HPDE6-E6E7 (cell line): ENCODE measurements around the gene USP25.

Experiments
- DNase-seq: peaks from one replicate; pipeline ENCODE4 v3.0.0; 2011; ENCODE audit warnings: missing footprints; ENCODE audit errors: extremely low spot score

The USP25 gene

DNA sequence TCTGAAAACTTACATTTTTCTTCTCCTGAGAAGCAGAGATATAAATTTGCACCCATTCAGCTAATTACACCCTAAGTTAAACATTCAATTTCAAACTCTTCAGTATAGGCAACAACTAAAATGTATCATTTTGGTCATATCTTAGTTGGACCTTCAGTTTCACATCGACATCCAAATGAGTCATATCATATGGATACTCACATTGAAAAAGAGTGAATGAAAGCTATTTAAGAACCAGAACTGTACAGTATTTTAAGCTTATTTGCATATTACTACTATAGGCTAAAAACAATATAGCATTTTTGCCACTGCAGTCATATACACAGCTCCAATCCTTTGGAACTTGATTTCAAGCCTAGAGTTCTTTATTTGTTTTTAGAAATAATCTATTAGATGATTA, 33.6 kb downstream of the USP25 start:
- DNase-seq = no peak

DNA sequence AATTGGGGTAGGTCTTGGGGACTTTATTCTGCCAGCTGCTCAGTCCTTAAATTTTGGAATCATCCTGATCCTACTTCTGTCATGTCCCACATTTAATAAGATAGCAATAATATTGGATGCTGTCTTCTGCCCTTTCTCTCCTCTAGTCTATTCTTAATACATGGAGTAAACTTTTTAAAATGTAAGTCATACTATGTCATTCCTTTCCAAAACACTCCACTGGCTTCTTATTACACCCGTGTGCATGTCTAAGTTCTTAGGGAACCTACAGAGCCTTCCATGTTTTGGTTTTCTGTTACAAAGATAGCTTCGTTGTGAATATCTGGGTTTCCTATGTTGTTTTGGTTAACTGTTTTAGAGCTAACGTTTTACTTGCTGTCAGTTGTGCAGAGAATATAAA, 35.1 kb downstream of the USP25 start:
- no peak for DNase-seq

DNA sequence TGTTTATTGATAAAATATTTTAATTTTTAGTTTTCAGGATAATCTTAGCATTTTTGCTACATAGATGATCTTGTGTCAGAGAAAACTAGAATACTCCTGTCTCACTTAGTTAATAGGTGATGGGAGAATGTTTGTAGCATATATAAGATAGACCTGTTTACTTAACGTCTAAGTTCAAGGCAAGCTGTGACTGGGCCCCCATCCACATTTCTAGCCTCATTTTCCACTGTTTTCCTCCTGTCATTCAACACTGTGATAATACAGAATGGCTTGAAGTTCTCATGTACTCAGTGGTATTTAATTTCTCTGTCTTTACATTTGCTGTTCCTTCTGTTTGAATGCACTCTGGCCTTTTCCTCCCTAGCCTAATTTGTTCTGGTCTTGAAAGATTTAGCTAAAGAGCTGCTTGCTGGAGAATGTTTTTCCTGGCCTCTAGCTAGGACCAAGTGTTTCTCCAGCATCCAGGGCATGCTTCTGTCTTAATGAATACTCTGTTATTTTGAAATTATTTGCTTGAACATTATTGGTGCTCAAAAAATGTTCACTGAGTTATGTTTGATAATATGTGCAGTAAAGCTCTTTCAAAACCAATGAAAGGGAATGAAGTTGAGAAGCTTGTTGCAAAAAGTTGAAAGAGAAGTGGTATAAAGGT, 37.3 kb downstream of the USP25 start:
- no peak for DNase-seq

DNA sequence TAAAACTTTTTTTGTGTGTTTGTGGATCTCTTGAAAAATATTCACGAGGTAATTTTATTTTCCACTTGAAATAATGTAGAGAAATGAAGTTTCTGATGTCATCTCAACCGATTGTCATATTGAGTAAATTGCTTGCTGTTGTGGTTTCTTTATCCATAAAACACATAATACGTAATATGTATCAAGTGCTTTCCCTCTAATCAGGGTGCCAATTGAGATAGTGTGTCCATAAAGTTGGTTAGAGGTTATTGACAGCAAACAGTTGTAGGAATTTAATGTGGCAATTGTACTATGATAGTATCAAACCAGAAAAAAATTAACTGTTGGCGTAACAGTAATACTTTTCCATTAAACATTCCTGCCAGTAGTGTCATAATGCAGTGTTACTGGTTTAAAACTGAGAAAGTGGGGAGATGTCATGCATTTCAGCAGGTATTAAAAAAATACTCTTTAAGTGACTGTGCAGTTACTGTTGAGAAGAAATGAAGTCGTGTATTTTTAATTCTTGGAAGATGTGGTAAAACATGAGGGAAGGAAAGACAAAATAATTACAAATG, 38.3 kb downstream of the USP25 start:
- no peak for DNase-seq

DNA sequence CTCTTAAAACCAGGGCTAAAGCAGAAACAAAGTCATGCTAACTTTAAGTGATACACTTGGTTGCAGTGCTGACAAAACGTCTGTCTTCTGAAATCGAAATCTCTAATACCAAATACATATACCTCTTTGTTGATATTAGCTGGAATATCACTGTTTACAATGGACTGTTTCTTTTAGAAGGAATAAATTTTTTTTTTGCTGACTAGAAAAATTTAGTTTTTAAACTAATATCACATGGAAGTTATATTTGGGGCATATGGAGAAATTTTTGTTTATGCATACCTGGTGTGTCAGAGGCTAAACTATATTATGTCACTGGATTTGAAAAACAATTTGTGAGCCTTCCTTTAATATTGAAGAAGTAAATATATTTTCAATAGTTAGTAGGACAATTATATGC, 39.1 kb downstream of the USP25 start:
- no peak for DNase-seq

DNA sequence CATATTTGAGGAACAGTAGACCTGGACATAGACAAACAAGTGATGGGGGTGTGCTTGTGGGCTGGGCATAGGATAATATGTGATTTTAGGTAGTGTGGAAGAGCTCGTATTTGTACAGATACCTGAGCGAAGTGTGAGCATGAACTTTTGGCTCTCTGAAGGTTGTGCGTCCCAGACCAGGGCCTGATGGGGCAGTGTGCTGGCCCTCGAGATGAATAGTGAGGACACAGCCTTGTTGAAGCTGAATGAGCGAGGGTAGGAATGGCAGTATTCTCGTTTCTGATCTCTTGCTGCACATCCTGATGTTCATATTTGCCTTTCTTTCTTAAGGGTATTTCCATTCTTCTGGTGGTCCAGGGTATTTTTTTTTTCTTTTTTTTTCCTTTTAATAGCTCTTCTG, 41.5 kb downstream of the USP25 start:
- DNase-seq = no peak

DNA sequence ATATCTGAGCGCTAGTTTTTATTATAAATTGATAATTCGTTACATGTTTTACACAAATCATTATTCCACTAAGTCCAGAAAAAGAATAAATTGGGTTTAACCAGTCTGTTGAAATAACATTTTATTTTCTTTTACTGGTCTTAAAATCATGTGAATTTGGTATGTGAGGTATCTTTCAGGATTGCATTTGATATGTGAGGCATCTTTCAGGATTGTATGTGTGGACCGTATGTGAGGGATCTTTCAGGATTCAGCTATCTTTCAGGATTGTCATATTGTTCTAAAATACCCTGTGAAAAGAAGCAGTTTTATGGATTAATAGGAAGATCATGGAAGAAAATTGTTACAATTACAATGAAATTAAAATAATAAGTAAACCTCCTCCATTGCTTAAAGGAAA, 42.9 kb downstream of the USP25 start:
- no peak for DNase-seq

DNA sequence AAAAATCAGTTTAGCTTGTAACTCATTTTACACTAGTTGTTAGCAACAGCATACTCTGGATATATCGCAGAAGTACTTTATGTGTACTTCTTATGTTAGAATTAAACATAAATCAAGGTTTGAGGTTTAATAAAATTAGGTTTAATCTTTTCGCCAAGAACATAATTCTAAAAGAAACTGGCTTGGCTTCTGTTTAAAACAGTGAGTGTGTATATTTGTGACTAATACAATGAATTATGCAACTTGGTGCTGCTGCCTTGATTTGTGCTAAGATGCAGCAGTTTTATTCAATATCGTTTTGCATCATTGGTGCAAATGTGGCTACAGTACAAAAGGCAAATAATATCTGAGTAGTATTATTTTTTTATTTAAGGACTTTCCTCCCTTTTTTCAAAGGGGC, 44.8 kb downstream of the USP25 start:
- no peak for DNase-seq

DNA sequence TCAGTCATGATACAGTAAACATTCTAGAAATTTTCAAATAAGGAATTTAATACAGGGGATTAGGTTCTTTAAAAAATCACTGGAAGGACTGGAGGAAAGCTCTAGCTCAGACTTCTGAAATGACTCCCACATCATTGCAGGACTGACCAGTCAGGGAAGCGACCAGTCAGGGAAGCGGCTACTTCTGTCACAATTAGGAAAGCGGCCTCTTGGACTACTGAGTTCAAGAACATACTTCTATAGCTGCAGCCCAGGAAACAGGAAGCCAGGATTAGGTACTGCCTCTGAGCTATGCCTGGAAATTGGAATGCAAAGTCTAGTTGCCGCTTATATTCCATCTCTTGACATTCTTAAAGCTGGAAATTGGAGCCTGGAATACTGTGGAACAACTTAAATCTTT, 45.5 kb downstream of the USP25 start:
- DNase-seq = no peak

DNA sequence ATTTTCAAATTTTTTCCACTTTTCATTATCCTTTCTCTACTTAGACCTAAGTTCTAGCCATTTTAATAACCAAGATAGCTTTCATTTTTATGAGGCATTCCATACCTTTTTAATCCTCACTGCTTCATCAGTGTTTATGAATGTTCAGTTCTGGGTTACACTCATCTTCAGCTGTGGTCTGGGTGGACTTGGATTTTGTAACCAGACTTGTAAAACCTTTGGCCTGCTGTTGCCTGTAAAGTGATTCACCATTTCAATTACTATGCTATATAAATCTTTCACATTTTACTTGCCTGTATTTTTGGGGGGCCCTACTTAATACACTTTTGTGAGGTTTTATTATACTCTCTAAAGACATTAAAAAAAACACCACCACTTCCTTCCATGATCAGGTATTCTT, 46.2 kb downstream of the USP25 start:
- no peak for DNase-seq

DNA sequence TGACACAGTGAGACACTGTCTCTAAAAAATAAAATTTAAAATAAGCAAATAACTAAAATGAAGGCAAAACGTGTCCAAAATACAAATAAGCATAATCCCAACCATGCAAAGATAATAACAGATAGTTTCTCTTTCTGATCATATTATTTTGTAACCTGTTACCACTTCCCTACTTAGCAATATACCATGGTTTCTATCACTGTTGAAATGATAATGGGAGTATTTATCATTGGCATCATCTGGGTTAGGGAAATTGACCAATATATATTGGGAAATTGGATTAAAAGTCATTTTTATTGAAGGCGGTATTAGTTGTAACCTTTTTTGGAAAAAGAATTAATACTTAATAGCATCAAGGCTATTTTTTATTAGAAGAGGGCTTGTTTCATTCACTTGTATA, 47.0 kb downstream of the USP25 start:
- DNase-seq = no peak

DNA sequence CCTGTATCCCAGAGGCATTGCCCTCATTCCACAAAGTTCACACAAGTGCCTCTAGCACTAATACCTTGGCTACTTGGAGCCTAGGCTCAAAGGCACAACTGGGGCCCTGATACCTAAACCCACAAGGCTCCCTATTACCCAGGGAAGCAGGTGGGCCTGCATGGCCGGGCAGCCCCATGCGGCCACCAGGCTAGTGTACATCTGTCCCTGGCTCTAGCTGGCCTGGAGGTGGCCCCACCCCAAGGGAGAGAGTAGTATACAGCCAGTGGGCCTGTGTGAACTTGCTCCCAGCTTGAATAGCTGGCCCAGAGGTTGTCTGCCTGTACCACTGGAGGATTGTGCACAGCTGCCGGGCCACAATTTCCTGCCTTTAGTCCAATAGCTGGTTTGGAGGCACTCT, 52.2 kb downstream of the USP25 start:
- DNase-seq = no peak

DNA sequence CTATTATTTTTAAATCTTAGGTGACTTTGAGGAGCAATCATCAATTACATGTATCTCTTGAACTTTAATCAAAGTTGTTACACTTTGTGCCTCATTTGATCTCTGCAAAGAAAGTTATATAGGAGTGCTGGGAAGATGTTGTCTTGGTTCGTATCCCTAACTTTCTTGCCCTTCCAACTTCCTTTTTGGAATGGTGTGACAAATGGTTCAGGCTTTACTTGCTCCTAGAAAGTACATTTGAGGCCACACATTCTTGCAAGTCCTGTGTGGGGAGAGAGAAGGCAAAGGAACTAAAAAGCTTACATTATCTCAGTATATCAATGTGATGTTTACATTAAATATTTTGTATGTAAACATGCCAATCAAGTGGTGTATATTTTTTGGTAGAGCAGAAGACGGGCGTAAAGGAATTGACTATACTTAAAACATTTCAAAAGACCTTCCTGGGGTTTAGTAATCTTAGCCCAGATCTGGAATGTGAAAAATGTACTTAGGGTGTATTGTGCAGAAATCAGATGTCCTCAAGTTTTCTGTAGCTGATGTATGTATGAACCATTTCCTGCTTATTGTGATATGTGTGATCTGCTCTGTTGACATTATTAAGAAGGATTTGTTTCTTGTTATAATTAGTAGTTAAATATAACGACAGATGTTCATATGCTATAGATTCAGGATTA, 59.2 kb downstream of the USP25 start:
- DNase-seq = no peak

DNA sequence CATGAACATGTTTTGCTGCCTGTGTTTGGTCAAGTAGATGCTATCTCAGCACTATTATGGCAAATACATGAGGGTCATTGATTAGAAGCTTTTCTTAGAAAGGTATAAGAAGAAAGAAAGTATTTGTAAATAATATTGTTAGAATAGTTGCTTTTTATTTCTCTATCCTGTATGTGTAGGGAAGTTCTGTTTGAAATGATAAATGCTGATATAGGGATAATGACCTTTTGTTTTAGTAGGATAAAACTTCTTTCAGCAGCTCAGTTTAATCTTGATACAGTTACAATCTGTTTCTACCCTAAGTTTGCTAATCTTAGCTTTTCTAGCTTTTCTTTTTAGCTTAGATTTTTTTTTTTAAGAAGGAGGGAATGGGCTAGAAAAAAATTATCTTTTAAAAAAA, 63.3 kb downstream of the USP25 start:
- no peak for DNase-seq

DNA sequence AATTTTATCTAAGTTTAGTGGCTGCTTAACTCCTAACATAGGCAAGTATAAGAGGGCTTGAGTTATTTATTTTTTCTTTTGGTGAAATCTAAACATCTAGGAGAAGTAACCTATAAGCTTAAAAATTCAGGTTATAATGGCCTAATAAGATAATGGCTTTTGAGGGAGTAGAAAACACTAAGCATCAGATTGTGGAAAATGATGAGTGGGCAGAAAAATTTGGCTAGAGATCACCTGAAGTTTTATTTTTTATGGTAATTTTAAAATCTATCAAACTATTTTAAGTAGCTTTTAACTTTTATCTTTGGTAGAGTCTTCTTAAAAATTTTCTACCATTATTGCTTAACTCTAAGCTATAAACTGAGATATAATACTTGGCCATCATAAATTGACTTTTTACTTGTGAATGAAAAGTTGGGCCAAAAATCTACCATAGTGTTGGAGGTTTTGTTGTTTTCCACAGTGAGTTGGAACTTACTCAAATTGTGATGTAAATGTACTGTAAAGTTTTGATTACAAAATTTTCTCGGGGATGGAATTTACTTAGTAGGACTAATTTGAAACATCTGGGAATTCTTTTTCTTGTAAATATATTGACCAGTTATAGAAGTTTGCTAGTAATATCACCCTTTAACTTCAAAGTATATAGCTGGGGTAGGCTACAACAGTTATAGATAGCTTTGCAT, 63.9 kb downstream of the USP25 start:
- no peak for DNase-seq

DNA sequence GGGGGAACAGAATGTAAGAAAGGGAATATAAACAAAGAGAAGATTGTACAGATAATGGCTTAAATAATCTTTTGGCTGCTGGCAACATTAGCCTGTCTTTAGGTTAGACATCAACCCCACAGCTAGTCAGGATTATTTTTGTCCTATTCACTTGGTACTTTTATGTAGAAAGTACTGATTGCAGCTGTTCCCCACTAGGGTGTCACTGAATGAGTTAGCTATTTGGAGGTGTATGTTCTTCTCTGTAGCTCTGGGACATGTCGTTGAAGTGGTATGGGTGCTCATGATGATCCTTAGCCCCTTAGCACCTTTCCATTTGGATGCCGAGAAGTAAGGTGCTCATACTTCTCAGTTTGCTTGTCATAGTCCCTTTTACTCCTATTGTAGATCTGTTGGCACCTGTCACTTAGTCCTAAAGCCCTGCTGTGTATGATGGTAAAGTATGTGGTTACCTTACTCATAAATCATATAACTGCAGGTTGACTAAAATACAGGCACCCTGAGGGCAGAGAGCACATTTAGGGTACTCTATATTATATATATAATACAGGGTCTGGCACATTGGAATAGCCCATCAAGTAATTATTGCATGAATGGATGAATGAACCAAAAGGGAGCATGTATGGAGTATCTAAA, 64.6 kb downstream of the USP25 start:
- no peak for DNase-seq

DNA sequence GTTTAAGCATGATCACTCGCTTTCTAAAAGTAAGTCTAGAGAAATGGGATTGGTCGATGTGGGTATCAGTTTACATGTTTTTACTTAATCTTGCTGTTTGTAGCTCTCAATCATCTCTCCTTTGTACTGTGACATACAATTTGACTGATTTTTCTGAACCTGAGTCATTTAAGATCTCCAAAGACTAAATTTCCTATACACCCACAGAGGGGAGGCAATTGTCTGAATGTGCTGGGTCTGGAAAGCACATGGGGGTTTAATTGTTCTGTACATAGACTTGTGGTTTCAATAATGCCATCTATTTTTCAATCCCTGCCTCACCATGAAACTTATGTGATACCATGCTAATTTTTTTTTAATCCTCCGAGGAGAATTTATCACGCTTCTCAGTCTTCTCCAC, 65.8 kb downstream of the USP25 start:
- DNase-seq = no peak

DNA sequence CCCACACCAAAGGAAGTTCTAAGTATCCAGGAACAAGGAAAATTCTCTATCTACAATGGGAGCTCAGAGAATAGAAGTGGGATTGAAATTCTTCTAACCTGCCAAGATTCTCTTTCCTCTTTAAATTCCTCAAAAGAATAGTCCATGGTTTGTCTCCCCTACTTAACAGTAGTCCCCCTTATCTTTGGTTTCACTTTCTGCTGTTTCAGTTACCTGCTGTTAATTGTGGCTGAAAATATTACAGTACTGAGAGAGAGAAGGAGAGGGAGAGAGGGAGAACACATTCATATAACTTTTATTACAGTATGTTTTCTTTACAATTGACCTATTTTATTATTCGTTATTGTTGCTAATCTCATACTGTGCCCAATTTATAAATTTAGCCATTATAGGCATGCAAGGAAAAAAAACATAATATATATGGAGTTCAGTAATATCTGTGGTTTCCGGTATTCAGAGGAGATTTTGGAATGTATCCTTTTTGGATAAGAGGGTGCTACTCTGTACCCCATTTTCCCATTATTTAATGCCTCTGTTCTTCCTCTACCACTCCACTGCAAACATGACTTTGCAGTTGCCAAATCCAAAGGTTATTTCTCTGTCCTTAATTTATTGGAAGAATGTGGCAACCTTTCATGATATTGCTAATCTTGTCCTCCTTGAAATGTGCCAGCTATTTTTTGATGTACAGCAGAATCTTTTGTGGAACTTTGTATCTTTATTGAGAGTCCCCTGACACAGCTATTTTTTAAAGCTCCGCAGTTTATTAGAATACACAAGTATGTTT, 68.0 kb downstream of the USP25 start:
- no peak for DNase-seq

DNA sequence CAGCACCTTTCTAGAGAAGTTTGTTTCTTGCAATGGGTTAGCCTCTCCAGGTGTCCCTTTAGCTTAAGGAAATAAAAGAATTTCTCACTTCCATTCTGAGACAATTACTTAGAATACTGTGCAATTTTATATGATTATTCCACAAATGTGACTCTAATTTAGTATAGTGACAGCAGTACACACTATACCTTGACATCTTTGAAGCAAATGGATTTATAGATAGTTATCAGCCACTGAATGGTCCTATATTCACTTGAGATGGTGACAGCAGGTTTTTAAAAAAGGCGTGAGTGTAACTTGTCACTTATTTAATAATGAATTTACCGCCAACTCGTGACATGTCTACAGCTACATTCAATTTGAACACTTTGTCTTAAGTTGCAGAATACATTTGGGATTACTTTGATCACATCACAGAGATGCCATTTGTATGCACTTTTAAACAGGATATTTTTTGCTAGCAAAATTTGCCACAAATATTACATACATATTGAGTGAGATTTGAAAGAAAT, 71.6 kb downstream of the USP25 start:
- DNase-seq = no peak

DNA sequence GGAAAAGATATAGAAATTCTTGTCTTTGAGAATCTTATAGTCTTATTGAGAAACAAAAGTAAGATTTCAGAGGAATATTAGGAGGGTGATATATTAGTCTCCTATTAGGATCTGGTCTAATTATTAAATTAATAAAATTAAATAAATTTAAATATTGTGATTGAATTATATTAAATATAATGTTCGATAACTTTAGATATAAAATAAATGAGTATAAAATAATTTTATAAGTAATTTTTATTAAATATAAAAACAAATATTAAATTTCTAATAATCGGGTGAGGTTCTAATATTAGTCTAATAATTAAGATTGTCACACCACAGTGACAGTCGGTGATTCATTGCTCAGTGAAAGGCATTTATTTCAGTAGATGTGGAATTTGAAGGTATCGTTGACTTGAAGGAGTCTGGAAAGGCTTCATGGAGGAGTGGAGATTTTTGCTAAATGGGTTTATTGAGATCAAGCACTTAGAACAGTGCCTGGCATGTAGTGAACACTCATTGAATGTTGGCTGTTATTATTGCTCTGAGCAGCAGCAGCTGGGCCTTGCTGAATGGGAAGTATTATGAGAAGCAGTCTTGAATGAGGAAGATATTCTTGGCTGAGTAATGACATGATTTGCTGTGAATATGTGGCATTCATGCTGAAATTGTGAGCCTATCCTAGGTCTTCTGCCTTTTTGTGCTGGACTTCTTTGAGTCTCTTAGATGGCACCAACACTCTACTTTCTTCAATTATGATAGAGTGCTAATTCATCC, 74.6 kb downstream of the USP25 start:
- DNase-seq = no peak

DNA sequence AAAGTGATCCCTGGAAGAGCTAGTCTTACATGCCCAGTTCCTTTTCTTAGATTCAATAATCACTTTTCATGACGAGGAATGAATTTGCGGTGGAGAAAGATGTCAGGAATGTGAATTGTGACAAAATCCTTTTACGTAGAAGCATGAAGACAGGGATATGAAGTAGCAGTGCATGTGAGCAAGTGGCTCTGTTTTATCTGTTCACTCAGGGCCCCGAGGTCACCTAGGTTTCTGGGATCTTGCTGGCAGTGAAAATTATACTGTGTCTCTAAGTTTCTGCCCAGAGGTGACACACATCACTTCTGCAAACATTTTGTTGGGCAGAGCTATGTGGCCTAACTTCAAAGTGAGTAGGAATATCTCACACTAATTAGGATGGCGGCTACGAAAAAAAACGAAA, 79.3 kb downstream of the USP25 start:
- DNase-seq = no peak
